ENCODE data around the gene STMN1.

STMN1 gene

DNA sequence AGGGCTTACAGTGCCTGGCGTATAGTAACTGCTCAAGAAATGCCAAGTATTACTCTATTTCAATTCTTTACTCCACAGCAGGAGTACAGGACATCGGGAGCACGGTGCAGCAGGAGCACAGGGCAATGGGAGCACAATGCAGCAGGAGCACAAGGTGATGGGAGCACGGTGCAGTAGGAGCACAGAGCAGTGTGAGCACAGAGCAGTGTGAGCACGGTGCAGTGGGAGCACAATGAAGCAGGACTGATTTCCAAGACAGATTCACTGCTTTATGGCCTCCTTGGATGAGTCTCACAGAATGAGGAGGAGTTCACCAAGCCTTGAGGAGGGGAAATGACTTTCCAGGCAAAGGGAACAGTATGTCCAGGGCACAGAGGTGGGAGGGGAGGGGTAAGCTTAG is 25.7 kb downstream of the STMN1 start:
- no peaks in the 10 kb centered on the region for H3K36me3 ChIP-seq (ENCODE audit: insufficient read depth)
- 0 out of 2 replicates have a peak, but pooled peaks cover 4% of the 10 kb centered on the region for H3K27me3 ChIP-seq (ENCODE audit: insufficient read depth, low read depth)
- H4K20me1 ChIP-seq (ENCODE audit: insufficient read depth): no peaks in the 10 kb centered on the region
- H3K27ac ChIP-seq: no peak overlapping the region
- H3K4me1 ChIP-seq (ENCODE audit: low read depth, poor library complexity, severe bottlenecking): no peaks in the 10 kb centered on the region
- no peak for TF ChIP-seq CTCF (conservative IDR thresholded peaks at IDR 0.05; ENCODE audit: low read depth, low read length)
- H3K79me2 ChIP-seq (ENCODE audit: insufficient read depth, low read depth): no peaks in the 10 kb centered on the region
- H3K4me3 ChIP-seq (IDR thresholded peaks at IDR 0.05; ENCODE audit: insufficient read depth, low read depth, low read length): no peak overlapping the region
- H3K4me2 ChIP-seq: no peak overlapping the region
- H3K9ac ChIP-seq: no peak overlapping the region
- H2AFZ ChIP-seq (ENCODE audit: low read depth): no peak overlapping the region

DNA sequence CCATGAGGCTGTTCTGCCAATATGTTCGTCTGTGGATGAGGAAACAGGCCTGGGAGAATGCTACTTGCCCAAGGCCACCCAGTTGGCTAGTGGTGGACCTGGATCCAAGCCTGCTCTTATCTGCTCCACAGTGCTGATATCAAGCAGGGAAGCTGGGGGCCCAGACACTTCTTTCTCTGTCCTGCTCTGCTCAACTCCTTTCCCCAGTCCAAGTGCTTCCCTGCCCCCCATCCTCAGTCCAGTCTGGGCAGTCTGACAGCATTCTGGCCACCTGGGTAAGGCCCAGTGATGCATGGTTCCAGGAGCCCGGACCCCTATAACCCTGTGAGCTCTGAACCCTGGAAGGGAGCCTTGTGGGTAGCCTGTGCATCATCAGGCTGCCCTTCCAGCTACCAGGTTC is 26.5 kb downstream of the STMN1 start:
- no peaks in the 10 kb centered on the region for H3K36me3 ChIP-seq (ENCODE audit: insufficient read depth)
- no peak overlapping the region for H3K27ac ChIP-seq
- peaks cover 2% of the 10 kb centered on the region for H3K4me1 ChIP-seq (ENCODE audit: low read depth, poor library complexity, severe bottlenecking)
- no peak for TF ChIP-seq CTCF (conservative IDR thresholded peaks at IDR 0.05; ENCODE audit: low read depth, low read length)
- no peak overlapping the region for H3K9ac ChIP-seq
- H3K4me3 ChIP-seq (IDR thresholded peaks at IDR 0.05; ENCODE audit: insufficient read depth, low read depth, low read length): no peak overlapping the region
- no peaks in the 10 kb centered on the region for H3K79me2 ChIP-seq (ENCODE audit: insufficient read depth, low read depth)
- H4K20me1 ChIP-seq (ENCODE audit: insufficient read depth): no peaks in the 10 kb centered on the region
- 0 out of 2 replicates have a peak, but pooled peaks cover 4% of the 10 kb centered on the region for H3K27me3 ChIP-seq (ENCODE audit: insufficient read depth, low read depth)
- H3K4me2 ChIP-seq: no peak overlapping the region
- H2AFZ ChIP-seq (ENCODE audit: low read depth): no peak overlapping the region

GRCh38 chr1:25878690-25879089 is 27.5 kb downstream of the STMN1 start:
- H3K27ac ChIP-seq: no peak overlapping the region
- no peak for TF ChIP-seq CTCF (conservative IDR thresholded peaks at IDR 0.05; ENCODE audit: low read depth, low read length)
- H3K36me3 ChIP-seq (ENCODE audit: insufficient read depth): no peaks in the 10 kb centered on the region
- peaks cover 7% of the 10 kb centered on the region for H3K4me1 ChIP-seq (ENCODE audit: low read depth, poor library complexity, severe bottlenecking)
- no peak overlapping the region for H3K4me3 ChIP-seq (IDR thresholded peaks at IDR 0.05; ENCODE audit: insufficient read depth, low read depth, low read length)
- no peak overlapping the region for H3K9ac ChIP-seq
- no peak overlapping the region for H2AFZ ChIP-seq (ENCODE audit: low read depth)
- H3K4me2 ChIP-seq: no peak overlapping the region
- H4K20me1 ChIP-seq (ENCODE audit: insufficient read depth): no peaks in the 10 kb centered on the region
- H3K79me2 ChIP-seq (ENCODE audit: insufficient read depth, low read depth): no peaks in the 10 kb centered on the region
- H3K27me3 ChIP-seq (ENCODE audit: insufficient read depth, low read depth): 0 out of 2 replicates have a peak, but pooled peaks cover 4% of the 10 kb centered on the region

DNA sequence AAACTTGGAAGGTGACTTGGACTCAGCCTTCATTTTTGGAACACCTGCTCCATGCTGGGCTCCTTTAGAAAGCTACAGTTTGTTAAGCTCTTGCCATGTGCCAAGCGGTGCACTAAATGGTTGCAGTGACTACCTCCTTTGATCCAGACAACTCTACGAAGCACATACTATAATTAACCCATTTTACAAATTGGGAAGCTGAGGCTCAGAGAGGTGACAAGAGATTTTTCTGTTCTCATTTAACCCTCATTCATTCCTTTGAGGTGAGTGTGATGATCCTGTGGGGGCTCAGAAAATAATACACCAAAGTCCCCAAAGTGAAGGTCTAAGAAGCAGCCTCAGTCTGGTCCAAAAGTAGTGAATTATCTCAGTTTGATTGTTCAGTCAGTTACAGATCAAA is 29.1 kb downstream of the STMN1 start:
- no peak for TF ChIP-seq CTCF (conservative IDR thresholded peaks at IDR 0.05; ENCODE audit: low read depth, low read length)
- H3K9ac ChIP-seq: no peak overlapping the region
- H3K4me1 ChIP-seq (ENCODE audit: low read depth, poor library complexity, severe bottlenecking): peaks cover 17% of the 10 kb centered on the region
- no peaks in the 10 kb centered on the region for H3K79me2 ChIP-seq (ENCODE audit: insufficient read depth, low read depth)
- no peak overlapping the region for H3K27ac ChIP-seq
- H2AFZ ChIP-seq (ENCODE audit: low read depth): no peak overlapping the region
- no peak overlapping the region for H3K4me2 ChIP-seq
- H3K27me3 ChIP-seq (ENCODE audit: insufficient read depth, low read depth): 0 out of 2 replicates have a peak, but pooled peaks cover 4% of the 10 kb centered on the region
- H4K20me1 ChIP-seq (ENCODE audit: insufficient read depth): no peaks in the 10 kb centered on the region
- no peaks in the 10 kb centered on the region for H3K36me3 ChIP-seq (ENCODE audit: insufficient read depth)
- no peak overlapping the region for H3K4me3 ChIP-seq (IDR thresholded peaks at IDR 0.05; ENCODE audit: insufficient read depth, low read depth, low read length)

All from KMS-11 (cell line).